GM20000 (cell line): Measurements from ENCODE around the gene FAM111A.
A peak's percentile ranks its signal among the peaks of the same experiment; 100 is the strongest.
"Not testable (repeated sequence)": the region's sequence is repeated elsewhere in the genome, so short reads cannot be mapped to it uniquely, and the experiment has no call there.

Source experiments
- DNase-seq: peaks from one replicate; pipeline ENCODE4 v3.0.0; 2012; ENCODE audit warnings: low spot score
- TF ChIP-seq, protein P1 (sequence below): IDR thresholded peaks from 2 replicates; pipeline ENCODE4 v1.5.1; 2012; ENCODE audit warnings: mild to moderate bottlenecking, control low read depth; ENCODE audit errors: extremely low read depth, missing control alignments

Gene FAM111A, protein sequence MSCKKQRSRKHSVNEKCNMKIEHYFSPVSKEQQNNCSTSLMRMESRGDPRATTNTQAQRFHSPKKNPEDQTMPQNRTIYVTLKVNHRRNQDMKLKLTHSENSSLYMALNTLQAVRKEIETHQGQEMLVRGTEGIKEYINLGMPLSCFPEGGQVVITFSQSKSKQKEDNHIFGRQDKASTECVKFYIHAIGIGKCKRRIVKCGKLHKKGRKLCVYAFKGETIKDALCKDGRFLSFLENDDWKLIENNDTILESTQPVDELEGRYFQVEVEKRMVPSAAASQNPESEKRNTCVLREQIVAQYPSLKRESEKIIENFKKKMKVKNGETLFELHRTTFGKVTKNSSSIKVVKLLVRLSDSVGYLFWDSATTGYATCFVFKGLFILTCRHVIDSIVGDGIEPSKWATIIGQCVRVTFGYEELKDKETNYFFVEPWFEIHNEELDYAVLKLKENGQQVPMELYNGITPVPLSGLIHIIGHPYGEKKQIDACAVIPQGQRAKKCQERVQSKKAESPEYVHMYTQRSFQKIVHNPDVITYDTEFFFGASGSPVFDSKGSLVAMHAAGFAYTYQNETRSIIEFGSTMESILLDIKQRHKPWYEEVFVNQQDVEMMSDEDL

DNA sequence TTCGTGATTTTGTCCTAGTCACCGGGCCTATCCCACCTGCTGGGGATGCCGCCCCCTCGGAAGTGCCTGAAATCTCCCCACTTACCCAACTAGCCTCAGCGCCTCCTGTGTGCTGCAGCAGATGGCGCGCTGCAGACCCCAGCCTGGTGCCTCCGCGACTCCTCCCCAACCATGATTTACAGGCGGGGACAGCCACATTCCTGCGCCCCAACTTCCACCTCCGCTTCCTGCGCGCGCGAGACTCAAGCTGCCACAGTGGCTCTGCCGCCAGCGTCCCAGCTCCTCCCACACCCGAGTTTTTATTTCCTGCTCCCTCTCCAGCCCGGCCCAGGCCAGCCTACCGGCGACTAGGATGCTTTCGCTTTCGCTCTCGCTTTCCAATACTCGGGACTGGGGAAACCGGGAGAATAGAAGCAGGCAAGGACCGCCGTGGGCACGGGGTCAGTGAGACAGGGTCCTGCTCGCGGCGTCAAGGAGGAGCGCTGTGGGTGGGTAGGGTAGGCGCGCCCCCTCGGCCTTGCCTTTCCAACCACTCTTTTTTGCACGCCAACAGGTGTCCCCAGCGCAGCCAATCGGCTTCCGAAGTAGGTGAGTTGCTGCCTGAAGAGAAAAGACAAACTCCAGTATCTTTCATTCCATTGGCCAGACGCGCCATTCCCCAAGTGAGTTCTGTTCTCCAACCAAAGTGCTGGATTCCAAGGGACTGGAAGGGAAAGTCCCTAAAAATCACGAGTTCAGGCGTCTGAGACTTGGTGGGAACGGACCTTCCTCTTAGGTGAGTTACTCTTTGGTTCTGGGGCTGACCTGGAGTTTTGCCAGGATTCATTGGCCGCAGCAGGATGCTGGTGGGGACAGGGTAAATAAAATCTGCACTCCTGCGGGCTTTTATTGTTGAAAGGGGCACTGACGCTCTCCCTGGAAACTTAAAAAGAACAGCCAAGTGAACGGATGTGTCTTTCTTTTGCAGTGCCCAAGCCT lies at the start of gene FAM111A:
TSS of gene FAM111A (plus strand) at position 327 of the 978 bp plus-strand sequence. CDS start 6,017 bp downstream, outside the sequence.
- TF ChIP-seq, protein P1, sequence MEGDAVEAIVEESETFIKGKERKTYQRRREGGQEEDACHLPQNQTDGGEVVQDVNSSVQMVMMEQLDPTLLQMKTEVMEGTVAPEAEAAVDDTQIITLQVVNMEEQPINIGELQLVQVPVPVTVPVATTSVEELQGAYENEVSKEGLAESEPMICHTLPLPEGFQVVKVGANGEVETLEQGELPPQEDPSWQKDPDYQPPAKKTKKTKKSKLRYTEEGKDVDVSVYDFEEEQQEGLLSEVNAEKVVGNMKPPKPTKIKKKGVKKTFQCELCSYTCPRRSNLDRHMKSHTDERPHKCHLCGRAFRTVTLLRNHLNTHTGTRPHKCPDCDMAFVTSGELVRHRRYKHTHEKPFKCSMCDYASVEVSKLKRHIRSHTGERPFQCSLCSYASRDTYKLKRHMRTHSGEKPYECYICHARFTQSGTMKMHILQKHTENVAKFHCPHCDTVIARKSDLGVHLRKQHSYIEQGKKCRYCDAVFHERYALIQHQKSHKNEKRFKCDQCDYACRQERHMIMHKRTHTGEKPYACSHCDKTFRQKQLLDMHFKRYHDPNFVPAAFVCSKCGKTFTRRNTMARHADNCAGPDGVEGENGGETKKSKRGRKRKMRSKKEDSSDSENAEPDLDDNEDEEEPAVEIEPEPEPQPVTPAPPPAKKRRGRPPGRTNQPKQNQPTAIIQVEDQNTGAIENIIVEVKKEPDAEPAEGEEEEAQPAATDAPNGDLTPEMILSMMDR: peak; percentile 46
- DNase-seq: peak; percentile 83

- DNase-seq: not testable (repeated sequence)
These were observed 49.1 kb upstream of the FAM111A start for GRCh38 chr11:59093576-59093975.

DNA sequence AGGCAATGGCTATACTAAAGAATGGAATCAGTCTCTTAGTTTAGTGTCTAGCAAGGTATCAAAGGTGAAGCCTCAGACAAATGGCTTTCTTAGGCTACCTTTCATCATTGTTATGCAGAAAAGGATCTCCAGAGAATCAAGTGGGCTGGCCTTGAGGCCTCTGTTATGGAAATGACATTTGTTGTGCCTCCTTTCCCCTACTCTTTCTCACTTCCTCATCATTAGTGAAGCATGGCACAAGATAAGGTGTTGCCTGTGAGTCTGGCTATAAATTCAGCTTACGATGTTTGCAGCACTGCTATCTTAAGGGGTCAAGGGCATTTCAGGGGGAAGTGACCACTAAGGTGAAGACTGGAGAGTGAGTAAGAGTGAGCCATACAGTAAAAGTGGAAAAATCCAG lies 47.4 kb upstream of the FAM111A start:
- DNase-seq: not testable (repeated sequence)

DNA sequence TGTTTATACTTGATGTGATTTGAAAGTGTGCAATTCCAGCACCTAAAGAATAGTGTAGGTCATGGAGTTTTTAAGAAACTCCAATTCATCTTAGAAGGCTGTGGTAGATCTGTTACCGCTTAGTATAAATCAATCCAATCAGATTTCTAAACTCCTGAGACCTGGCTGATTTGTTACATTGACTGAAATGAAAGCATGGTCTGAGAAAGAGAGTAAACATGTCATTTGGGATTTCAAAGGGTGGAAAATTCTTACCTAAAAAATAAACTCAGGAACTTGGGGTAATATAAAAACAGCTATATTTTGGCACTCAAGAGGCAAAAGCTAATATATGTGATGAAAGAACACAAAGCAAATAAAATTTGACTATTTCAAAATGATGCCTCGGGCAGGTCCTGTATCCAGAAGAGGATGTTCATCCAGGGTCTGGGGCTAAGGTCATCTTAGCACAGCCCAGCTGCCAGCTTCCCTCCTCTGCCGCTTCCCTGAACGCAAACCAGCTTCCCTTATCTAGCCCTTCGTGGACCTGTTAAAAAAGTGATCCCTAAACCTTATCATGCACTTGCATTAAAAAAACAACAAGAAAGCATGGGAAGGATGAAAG lies 46.6 kb upstream of the FAM111A start:
- DNase-seq: not testable (repeated sequence)

GRCh38 chr11:59097113-59097708 lies 45.4 kb upstream of the FAM111A start:
- DNase-seq: no peak
- TF ChIP-seq, protein P1: peak; percentile 44

- DNase-seq: not testable (repeated sequence)
These were observed 44.7 kb upstream of the FAM111A start for GRCh38 chr11:59097938-59098337.

DNA sequence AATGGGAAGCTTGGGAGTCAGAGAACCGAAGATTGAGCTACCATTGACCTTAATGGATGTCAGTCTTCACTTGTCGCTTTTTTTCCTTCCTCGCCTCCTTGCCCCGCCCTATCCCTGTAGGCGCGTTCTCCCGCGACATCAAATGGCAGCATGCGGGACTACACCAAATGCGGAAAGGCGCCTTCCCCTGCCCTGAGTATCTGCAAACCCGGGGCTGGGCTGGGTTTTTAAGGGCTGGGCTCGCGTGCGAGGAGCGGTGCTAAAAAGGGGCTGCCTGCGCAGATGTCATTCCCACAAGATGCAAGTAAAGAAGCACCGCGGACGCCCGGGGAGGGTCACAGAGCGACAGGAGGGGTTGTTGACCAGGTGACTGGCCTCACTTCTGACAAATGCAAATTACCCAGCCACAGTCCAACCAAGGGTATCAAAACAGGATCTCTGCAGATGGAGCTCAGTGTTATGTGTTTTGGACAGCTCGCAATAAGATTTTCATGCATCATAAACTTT lies 40.3 kb upstream of the FAM111A start:
- DNase-seq: peak; percentile 77
- TF ChIP-seq, protein P1: peak; percentile 55

GRCh38 chr11:59106363-59107336 lies 36.0 kb upstream of the FAM111A start, which contains the start of gene FAM111B:
Gene FAM111B, plus strand, starts transcription at chr11:59107237. Its CDS starts 2,389 bp downstream, at chr11:59109626.
- TF ChIP-seq, protein P1: no peak
- DNase-seq: peak; percentile 84

- DNase-seq: not testable (repeated sequence)
These were observed 34.9 kb upstream of the FAM111A start for GRCh38 chr11:59107721-59108120.
